HEK293 (cell line): ENCODE data around the gene POLR3C.

Experiments
- GLIS2 ChIP-seq: fragments of 450-650 bp; formaldehyde crosslinking; IDR thresholded peaks from 2 replicates; pipeline ENCODE4 v1.5.1; 2016; ENCODE audit warnings: missing biosample characterization, missing genetic modification characterization
- KLF8 ChIP-seq: fragments of 450-650 bp; formaldehyde crosslinking; IDR thresholded peaks from 2 replicates; pipeline ENCODE4 v1.5.1; 2016; ENCODE audit warnings: missing biosample characterization, missing genetic modification characterization
- SCRT2 ChIP-seq: fragments of 450-650 bp; formaldehyde crosslinking; IDR thresholded peaks from 2 replicates; pipeline ENCODE4 v1.5.1; 2016; ENCODE audit warnings: missing biosample characterization, missing genetic modification characterization
- TRIM28 ChIP-seq: IDR thresholded peaks from 2 replicates; pipeline ENCODE4 v1.6.1; 2011; ENCODE audit warnings: low read length, control low read depth, borderline replicate concordance
- TSHZ1 ChIP-seq: fragments of 450-650 bp; formaldehyde crosslinking; IDR thresholded peaks from 2 replicates; pipeline ENCODE4 v1.5.1; 2016; ENCODE audit warnings: missing biosample characterization, missing genetic modification characterization, borderline replicate concordance
- ZBTB21 ChIP-seq: fragments of 450-650 bp; formaldehyde crosslinking; IDR thresholded peaks from 2 replicates; pipeline ENCODE4 v1.5.1; 2017; ENCODE audit warnings: missing biosample characterization, missing genetic modification characterization
- ZFHX2 ChIP-seq: fragments of 450-650 bp; formaldehyde crosslinking; conservative IDR thresholded peaks from 2 replicates; pipeline ENCODE4 v1.5.1; 2016; ENCODE audit warnings: missing biosample characterization, missing genetic modification characterization
- ZNF112 ChIP-seq: fragments of 450-650 bp; formaldehyde crosslinking; IDR thresholded peaks from 2 replicates; pipeline ENCODE4 v1.5.0; 2017; ENCODE audit warnings: missing biosample characterization, missing genetic modification characterization
- ZNF169 ChIP-seq: fragments of 450-650 bp; formaldehyde crosslinking; IDR thresholded peaks from 2 replicates; pipeline ENCODE4 v1.5.1; 2016; ENCODE audit warnings: missing biosample characterization, missing genetic modification characterization
- ZNF19 ChIP-seq: fragments of 450-650 bp; formaldehyde crosslinking; IDR thresholded peaks from 2 replicates; pipeline ENCODE4; 2016; ENCODE audit warnings: missing biosample characterization, missing genetic modification characterization, low read depth
- ZNF202 ChIP-seq: fragments of 450-650 bp; formaldehyde crosslinking; IDR thresholded peaks from 2 replicates; pipeline ENCODE4 v1.5.1; 2016; ENCODE audit warnings: missing biosample characterization, missing genetic modification characterization, borderline replicate concordance
- ZNF223 ChIP-seq: fragments of 450-650 bp; formaldehyde crosslinking; IDR thresholded peaks from 2 replicates; pipeline ENCODE4 v1.5.1; 2016; ENCODE audit warnings: missing biosample characterization, missing genetic modification characterization
- ZNF26 ChIP-seq: fragments of 450-650 bp; formaldehyde crosslinking; IDR thresholded peaks from 2 replicates; pipeline ENCODE4 v1.5.1; 2016; ENCODE audit warnings: missing biosample characterization, missing genetic modification characterization
- ZNF266 ChIP-seq: fragments of 450-650 bp; formaldehyde crosslinking; IDR thresholded peaks from 2 replicates; pipeline ENCODE4 v1.5.1; 2016; ENCODE audit warnings: missing biosample characterization, missing genetic modification characterization, low read depth
- ZNF280C ChIP-seq: fragments of 450-650 bp; formaldehyde crosslinking; IDR thresholded peaks from 2 replicates; pipeline ENCODE4 v1.5.1; 2016; ENCODE audit warnings: missing biosample characterization, missing genetic modification characterization
- ZNF362 ChIP-seq: fragments of 450-650 bp; formaldehyde crosslinking; IDR thresholded peaks from 2 replicates; pipeline ENCODE4 v1.5.1; 2016; ENCODE audit warnings: missing biosample characterization, missing genetic modification characterization
- ZNF398 ChIP-seq: fragments of 450-650 bp; formaldehyde crosslinking; IDR thresholded peaks from 2 replicates; pipeline ENCODE4 v1.5.1; 2017; ENCODE audit warnings: missing biosample characterization, missing genetic modification characterization
- ZNF404 ChIP-seq: fragments of 450-650 bp; formaldehyde crosslinking; IDR thresholded peaks from 2 replicates; pipeline ENCODE4 v1.5.1; 2017; ENCODE audit warnings: missing biosample characterization, missing genetic modification characterization
- ZNF529 ChIP-seq: fragments of 450-650 bp; formaldehyde crosslinking; IDR thresholded peaks from 2 replicates; pipeline ENCODE4 v1.5.1; 2017; ENCODE audit warnings: missing genetic modification characterization, missing biosample characterization; ENCODE audit not compliant: insufficient replicate concordance
- ZNF544 ChIP-seq: fragments of 450-650 bp; formaldehyde crosslinking; IDR thresholded peaks from 2 replicates; pipeline ENCODE4 v1.5.0; 2017; ENCODE audit warnings: missing biosample characterization, missing genetic modification characterization
- ZNF621 ChIP-seq: fragments of 450-650 bp; formaldehyde crosslinking; IDR thresholded peaks from 2 replicates; pipeline ENCODE4 v1.5.1; 2017; ENCODE audit warnings: missing biosample characterization, missing genetic modification characterization
- ZNF639 ChIP-seq: fragments of 450-650 bp; formaldehyde crosslinking; IDR thresholded peaks from 2 replicates; pipeline ENCODE4 v1.5.1; 2016; ENCODE audit warnings: missing biosample characterization, missing genetic modification characterization
- ZNF660 ChIP-seq: fragments of 450-650 bp; IDR thresholded peaks from 2 replicates; pipeline ENCODE4 v1.5.1; 2018; ENCODE audit warnings: missing biosample characterization, mild to moderate bottlenecking, missing genetic modification characterization
- ZNF670 ChIP-seq: fragments of 450-650 bp; formaldehyde crosslinking; IDR thresholded peaks from 2 replicates; pipeline ENCODE4 v1.5.1; 2016; ENCODE audit warnings: missing biosample characterization, missing genetic modification characterization, low read depth
- ZNF692 ChIP-seq: fragments of 450-650 bp; formaldehyde crosslinking; IDR thresholded peaks from 2 replicates; pipeline ENCODE4 v1.5.1; 2016; ENCODE audit warnings: missing biosample characterization, missing genetic modification characterization
- ZNF837 ChIP-seq: fragments of 450-650 bp; formaldehyde crosslinking; IDR thresholded peaks from 2 replicates; pipeline ENCODE4 v1.5.1; 2016; ENCODE audit warnings: missing biosample characterization, missing genetic modification characterization
- ZSCAN30 ChIP-seq: fragments of 450-650 bp; IDR thresholded peaks from 2 replicates; pipeline ENCODE4 v1.5.1; 2018; ENCODE audit warnings: missing biosample characterization, mild to moderate bottlenecking, missing genetic modification characterization, moderate library complexity

POLR3C gene

GRCh38 chr1:145845514-145846161 is 21.6 kb downstream of the POLR3C start, which contains the start of gene NUDT17 (continued):
- TF ChIP-seq GLIS2 (tag by site-specific recombination) = peak; percentile 63
- peak; percentile 60 for TF ChIP-seq ZFHX2 (tag by site-specific recombination)
- peak; percentile 22; the same call in 1 of the 2 replicates for TF ChIP-seq ZNF398 (tag by site-specific recombination)
- no peak for TF ChIP-seq ZNF169 (tag by site-specific recombination)
- peak; percentile 41; the same call in 1 of the 2 replicates for TF ChIP-seq TRIM28
- TF ChIP-seq ZNF26 (tag by site-specific recombination) = no peak
- no peak for TF ChIP-seq ZNF404 (tag by site-specific recombination)
- no peak for TF ChIP-seq ZNF621 (tag by site-specific recombination)
- no peak for TF ChIP-seq ZNF362 (tag by site-specific recombination)
- TF ChIP-seq ZNF529 (tag by site-specific recombination) = no peak
- TF ChIP-seq KLF8 (tag by site-specific recombination) = peak; percentile 27; the same call in 1 of the 2 replicates
- TF ChIP-seq ZNF639 (tag by site-specific recombination) = no peak
- TF ChIP-seq ZNF544 = no peak
- no peak for TF ChIP-seq ZNF112 (tag by site-specific recombination)
- TF ChIP-seq ZSCAN30 (tag by site-specific recombination) = peak; percentile 90; the same call in 1 of the 2 replicates
- no peak for TF ChIP-seq TSHZ1 (tag by site-specific recombination)
- TF ChIP-seq ZNF266 = no peak
- no peak for TF ChIP-seq ZNF202 (tag by site-specific recombination)
- no peak; the same call in 1 of the 2 replicates for TF ChIP-seq ZNF692 (tag by site-specific recombination)
- TF ChIP-seq ZBTB21 = no peak; the same call in 1 of the 2 replicates
- peak; percentile 90 for TF ChIP-seq ZNF660 (tag by site-specific recombination)
- no peak for TF ChIP-seq ZNF837 (tag by site-specific recombination)
- no peak for TF ChIP-seq ZNF19 (tag by site-specific recombination)
- TF ChIP-seq ZNF670 (tag by site-specific recombination) = no peak
- no peak for TF ChIP-seq ZNF223 (tag by site-specific recombination)
- peak; percentile 94 for TF ChIP-seq SCRT2 (tag by site-specific recombination)
- TF ChIP-seq ZNF280C (tag by site-specific recombination) = no peak
